ENCODE results near the gene DDX56.
"Not testable (repeated sequence)": the region's sequence is repeated elsewhere in the genome, so short reads cannot be mapped to it uniquely, and the experiment has no call there.

The DDX56 gene
- 91.4 reads per million, percentile 81 among the genes with 10 or more reads in this experiment for total RNA-seq

- DNase-seq = peak; percentile 92
These were observed at the start of gene DDX56 for GRCh38 chr7:44573464-44574286. Gene DDX56, minus strand, starts transcription at chr7:44573908. Its CDS starts 13 bp downstream, at chr7:44573895.

- no peak for DNase-seq
These were observed 48.8 kb upstream of the DDX56 start for GRCh38 chr7:44622342-44623151.

- DNase-seq = no peak
These were observed 48.0 kb upstream of the DDX56 start for GRCh38 chr7:44621750-44622103.

- DNase-seq = no peak
These were observed 47.5 kb upstream of the DDX56 start for GRCh38 chr7:44621034-44621749.

- DNase-seq = no peak
These were observed 45.0 kb upstream of the DDX56 start for GRCh38 chr7:44618753-44619152.

- DNase-seq = no peak
These were observed 44.3 kb upstream of the DDX56 start for GRCh38 chr7:44618045-44618444.

GRCh38 chr7:44617225-44617890 lies 43.6 kb upstream of the DDX56 start:
- DNase-seq = no peak

GRCh38 chr7:44616545-44616944 lies 42.8 kb upstream of the DDX56 start:
- no peak for DNase-seq

- no peak for DNase-seq
These were observed 42.1 kb upstream of the DDX56 start for GRCh38 chr7:44615793-44616192.

- peak; percentile 28 for DNase-seq
These were observed 41.5 kb upstream of the DDX56 start for GRCh38 chr7:44615149-44615611.

GRCh38 chr7:44609829-44610228 lies 36.1 kb upstream of the DDX56 start:
- DNase-seq = no peak

GRCh38 chr7:44608916-44609648 lies 35.4 kb upstream of the DDX56 start:
- DNase-seq = no peak

- no peak for DNase-seq
These were observed 33.7 kb upstream of the DDX56 start for GRCh38 chr7:44607141-44608068.

GRCh38 chr7:44606341-44607140 lies 32.8 kb upstream of the DDX56 start, which contains the start of gene OGDH:
Gene OGDH, plus strand, starts transcription at chr7:44606627. Its CDS starts 17,717 bp downstream, at chr7:44624344.
- peak; percentile 99 for DNase-seq

GRCh38 chr7:44604941-44605340 lies 31.2 kb upstream of the DDX56 start:
- no peak for DNase-seq

GRCh38 chr7:44603193-44603592 lies 29.5 kb upstream of the DDX56 start:
- no peak for DNase-seq

GRCh38 chr7:44602576-44602910 lies 28.8 kb upstream of the DDX56 start:
- DNase-seq = no peak

- DNase-seq = no peak
These were observed 25.5 kb upstream of the DDX56 start for GRCh38 chr7:44599222-44599621.

- not testable (repeated sequence) for DNase-seq
These were observed 23.5 kb upstream of the DDX56 start for GRCh38 chr7:44597181-44597580.
